Stomach (tissue), 9 donors: Measurements from ENCODE around the gene DYSF. TPM values are rescaled to one million over a fixed set of nuclear protein-coding genes. Genes with fewer than 3 reads are reported as not detected.
A peak's percentile ranks its signal among the peaks of the same experiment; 100 is the strongest.

Source experiments
- DNase-seq, 2 donors: peaks; one replicate each; pipeline versions ENCODE4 v3.0.0 to v3.0.0-alpha.2; 2013 to 2019
- H3K27ac ChIP-seq, 5 donors: fragments of 200-600 bp in 4 of 5; sonication (generic) in 4 of 5; one replicate each; pipeline ENCODE4 v1.5.1; 2013 to 2019; ENCODE audit warnings: mild to moderate bottlenecking in 1 of 5, moderate library complexity in 1 of 5
- H3K27me3 ChIP-seq, 3 donors: fragments of 200-600 bp; sonication (generic); one replicate each; pipeline ENCODE4 v1.5.1; 2017 to 2019; ENCODE audit warnings: mixed run types in 1 of 3
- H3K36me3 ChIP-seq, 4 donors: fragments of 200-600 bp; sonication (generic); 1 replicate in 3 of 4; 2 replicates in 1 of 4; pipeline ENCODE4 v1.5.1; 2016 to 2019
- H3K4me1 ChIP-seq, 4 donors: fragments of 200-600 bp; sonication (generic); one replicate each; pipeline ENCODE4 v1.5.1; 2016 to 2019
- H3K4me3 ChIP-seq, 4 donors: fragments of 200-600 bp; sonication (generic) in 3 of 4; one replicate each; pipeline ENCODE4 v1.5.1; 2016 to 2019; ENCODE audit warnings: mild to moderate bottlenecking in 1 of 4
- H3K9me3 ChIP-seq, 4 donors: fragments of 200-600 bp; sonication (generic); one replicate each; pipeline ENCODE4 v1.5.1; 2016 to 2019
- EP300 ChIP-seq: sonication (generic); formaldehyde crosslinking; IDR thresholded peaks from one replicate; pipeline ENCODE4 v1.6.1; 2017; ENCODE audit warnings: antibody characterized with exemption
- POLR2A ChIP-seq, 4 donors: fragments of 450-650 bp; IDR thresholded peaks; one replicate each; pipeline ENCODE4 v1.6.1; 2016; ENCODE audit warnings: antibody characterized with exemption in 4 of 4, control low read depth in 2 of 4, mild to moderate bottlenecking in 1 of 4, moderate library complexity in 1 of 4
- POLR2AphosphoS5 ChIP-seq, 3 donors: sonication (generic); formaldehyde crosslinking; IDR thresholded peaks; one replicate each; pipeline ENCODE4 v1.6.1; 2016; ENCODE audit warnings: antibody characterized with exemption in 3 of 3
- WGBS, 5 donors: extraction: QIAGEN DNeasy Blood & Tissue Kit in 3 of 5; methylation state at CpG; one replicate each; pipeline versions ENCODE4 v1.1.5 to v1.1.7; 2013 to 2018; 5-methylcytosine and 5-hydroxymethylcytosine counted together
- intact Hi-C: fragments of 100-400 bp; cut with DNase I; formaldehyde crosslinking; loops from one replicate; pipeline ENCODE4 v1.15.1; 2023; ENCODE audit warnings: low total_unique reads
- polyA plus RNA-seq, 3 donors: library from polyadenylated mRNA; stranded (reverse); fragments of 200-250 nt; gene quantifications; one replicate each; pipeline ENCODE4 v1.2.3, GENCODE V29; 2013
- total RNA-seq, 5 donors: library from RNA; depleted of rRNA; stranded (reverse); fragments of >200 nt; gene quantifications; one replicate each; pipeline versions ENCODE4 v1.1.0 to v1.2.3, GENCODE V29; 2014 to 2016
- TF ChIP-seq, protein P1 (sequence below), 7 experiments: fragments of 450-650 bp in 4 of 7; fragments of 200-600 bp in 3 of 7; sonication (generic) in 3 of 7; IDR thresholded peaks; one replicate each; pipeline ENCODE4 v1.5.1; 2016 to 2019; ENCODE audit warnings: antibody characterized with exemption in 7 of 7, control low read depth in 2 of 7, mild to moderate bottlenecking in 1 of 7
- donor health status: healthy with polysubstance abuse.
- donor health status: Bipolar disorder and iron deficiency.
- donor health status: healthy.

DYSF gene
- total and polyA plus RNA-seq, 8 donors: 2.1 to 13.4 (median 6.1) TPM

DNA sequence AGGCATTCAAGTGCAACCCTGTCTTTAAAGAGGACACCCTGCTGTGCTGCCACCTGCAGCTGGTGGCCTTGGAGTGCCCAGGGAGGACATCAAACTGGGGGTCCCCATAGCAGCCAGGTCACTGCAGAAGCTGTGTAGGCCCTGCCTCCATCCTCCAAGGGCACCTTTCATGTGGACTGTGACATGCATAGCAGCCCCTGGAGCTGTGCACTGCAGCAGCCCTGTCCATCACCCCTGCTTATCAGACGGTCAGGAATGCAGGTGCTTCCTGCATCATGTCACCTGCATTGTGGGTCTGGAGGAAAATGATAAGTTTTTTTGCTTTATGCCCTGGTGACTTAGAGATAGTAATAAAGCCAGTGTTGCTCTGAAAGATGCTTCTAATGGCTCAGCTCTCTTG is 155.7 kb downstream of the DYSF start:
- Histone ChIP-seq H3K9me3 (no peaks in the 10 kb centered on the region), H3K27me3 (no peaks in the 10 kb centered on the region), H3K4me3 (no peak overlapping the region), H3K36me3 (peaks cover 0 to 12% (median 0%) of the 10 kb centered on the region in 4 donors), H3K4me1 (peaks cover 0 to 2% (median 2%) of the 10 kb centered on the region in 4 donors), H3K27ac (no peak overlapping the region)
- TF ChIP-seq EP300 (no peak), POLR2A (IDR thresholded peaks at IDR 0.05) (no peak), POLR2AphosphoS5 (IDR thresholded peaks at IDR 0.05) (no peak)
- TF ChIP-seq, protein P1, sequence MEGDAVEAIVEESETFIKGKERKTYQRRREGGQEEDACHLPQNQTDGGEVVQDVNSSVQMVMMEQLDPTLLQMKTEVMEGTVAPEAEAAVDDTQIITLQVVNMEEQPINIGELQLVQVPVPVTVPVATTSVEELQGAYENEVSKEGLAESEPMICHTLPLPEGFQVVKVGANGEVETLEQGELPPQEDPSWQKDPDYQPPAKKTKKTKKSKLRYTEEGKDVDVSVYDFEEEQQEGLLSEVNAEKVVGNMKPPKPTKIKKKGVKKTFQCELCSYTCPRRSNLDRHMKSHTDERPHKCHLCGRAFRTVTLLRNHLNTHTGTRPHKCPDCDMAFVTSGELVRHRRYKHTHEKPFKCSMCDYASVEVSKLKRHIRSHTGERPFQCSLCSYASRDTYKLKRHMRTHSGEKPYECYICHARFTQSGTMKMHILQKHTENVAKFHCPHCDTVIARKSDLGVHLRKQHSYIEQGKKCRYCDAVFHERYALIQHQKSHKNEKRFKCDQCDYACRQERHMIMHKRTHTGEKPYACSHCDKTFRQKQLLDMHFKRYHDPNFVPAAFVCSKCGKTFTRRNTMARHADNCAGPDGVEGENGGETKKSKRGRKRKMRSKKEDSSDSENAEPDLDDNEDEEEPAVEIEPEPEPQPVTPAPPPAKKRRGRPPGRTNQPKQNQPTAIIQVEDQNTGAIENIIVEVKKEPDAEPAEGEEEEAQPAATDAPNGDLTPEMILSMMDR (IDR thresholded peaks at IDR 0.05): no peak
- WGBS, 5 donors: 5 to 38% (median 18%) methylated on average over 1 of the region's 1 CpG
- no peak for DNase-seq
- intact Hi-C loops: no loop called here

DNA sequence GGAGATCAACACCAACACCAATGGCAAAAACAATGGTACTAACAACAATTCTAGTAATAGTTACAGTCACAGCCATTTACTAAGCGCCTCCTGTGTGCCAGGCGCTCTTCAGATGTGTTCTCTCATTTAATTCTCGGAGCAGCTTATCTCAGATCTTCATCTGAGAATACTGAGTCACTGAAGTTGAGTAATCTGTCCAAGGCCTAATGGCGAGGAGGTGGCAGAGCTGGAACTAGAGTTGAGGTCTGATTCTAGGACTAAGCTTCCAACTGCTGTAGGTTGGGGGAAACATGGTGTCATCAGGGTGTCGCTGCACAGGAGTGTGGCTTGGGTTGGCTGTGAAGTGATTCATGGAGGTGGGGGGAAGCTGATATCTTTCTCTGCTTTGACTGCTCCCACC is 156.1 kb downstream of the DYSF start:
- Histone ChIP-seq H3K4me1 (peaks cover 0 to 6% (median 3%) of the 10 kb centered on the region in 4 donors), H3K36me3 (peaks cover 0 to 12% (median 0%) of the 10 kb centered on the region in 4 donors), H3K27me3 (no peaks in the 10 kb centered on the region), H3K9me3 (no peaks in the 10 kb centered on the region), H3K27ac (no peak overlapping the region), H3K4me3 (no peak overlapping the region)
- no peak for DNase-seq
- 79 to 89% (median 82%) methylated on average over 5 of the region's 5 CpGs for WGBS, 5 donors
- intact Hi-C loops: no loop called here
- TF ChIP-seq POLR2AphosphoS5 (IDR thresholded peaks at IDR 0.05) (no peak), POLR2A (IDR thresholded peaks at IDR 0.05) (no peak), EP300 (no peak)
- TF ChIP-seq, protein P1 (IDR thresholded peaks at IDR 0.05): no peak

DNA sequence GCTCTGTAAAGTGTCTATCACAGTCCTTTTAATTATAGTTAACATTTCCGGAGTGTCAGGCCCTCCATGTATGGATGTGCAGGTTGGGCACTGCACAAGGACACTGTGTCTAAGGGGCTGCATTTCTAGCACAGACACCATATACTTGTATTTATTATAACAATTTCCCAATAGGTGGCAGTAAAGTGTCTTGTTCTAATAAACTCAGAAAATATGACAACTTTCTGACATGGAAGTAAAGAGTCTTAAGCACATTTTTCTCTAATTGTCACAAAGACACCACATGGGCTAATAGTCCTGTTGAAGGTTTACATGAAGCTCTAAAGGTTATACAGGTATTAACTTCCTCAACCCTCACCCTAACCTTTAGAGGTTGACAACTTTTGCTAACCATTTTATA is 156.6 kb downstream of the DYSF start:
- TF ChIP-seq, protein P1 (IDR thresholded peaks at IDR 0.05): peak in 1 of 7 experiments; percentile 5
- no peak for TF ChIP-seq POLR2AphosphoS5 (IDR thresholded peaks at IDR 0.05)
- no peak overlapping the region for H3K27ac ChIP-seq
- no peak for DNase-seq
- H3K36me3 ChIP-seq: peaks cover 0 to 12% (median 0%) of the 10 kb centered on the region in 4 donors
- peaks cover 0 to 11% (median 5%) of the 10 kb centered on the region in 4 donors for H3K4me1 ChIP-seq
- intact Hi-C loops: no loop called here
- 60 to 89% (median 84%) methylated on average over 1 of the region's 1 CpG for WGBS, 5 donors
- H3K4me3 ChIP-seq: no peak overlapping the region
- H3K27me3 ChIP-seq: no peaks in the 10 kb centered on the region
- H3K9me3 ChIP-seq: no peaks in the 10 kb centered on the region

DNA sequence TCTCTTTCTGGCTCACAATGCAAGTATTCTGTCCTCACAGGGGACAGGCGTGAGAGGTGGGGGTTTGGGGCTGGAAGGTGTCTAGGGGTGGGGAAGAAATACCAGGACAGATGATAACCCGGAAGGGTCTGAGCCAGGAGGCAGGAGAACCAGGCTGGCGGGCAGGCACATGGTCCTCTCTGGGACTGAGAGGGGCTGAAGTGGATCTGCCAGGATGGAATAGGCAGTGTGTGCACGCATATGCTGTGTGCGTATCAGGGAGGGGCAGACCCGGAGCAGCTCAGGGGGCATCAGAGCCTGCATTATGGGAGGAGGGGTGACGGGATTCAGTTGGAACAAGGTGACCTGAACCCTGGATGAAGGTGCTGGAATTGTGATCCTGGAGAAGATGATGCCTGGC is 157.3 kb downstream of the DYSF start:
- no peaks in the 10 kb centered on the region for H3K9me3 ChIP-seq
- no peak overlapping the region for H3K4me3 ChIP-seq
- no peak overlapping the region for H3K27ac ChIP-seq
- DNase-seq: peak in 1 of 2 donors; percentile 14
- no peaks in the 10 kb centered on the region for H3K27me3 ChIP-seq
- WGBS, 5 donors: 82 to 87% (median 83%) methylated on average over 7 of the region's 7 CpGs
- TF ChIP-seq, protein P1 (IDR thresholded peaks at IDR 0.05): no peak
- TF ChIP-seq POLR2A (IDR thresholded peaks at IDR 0.05) (no peak), EP300 (no peak), POLR2AphosphoS5 (IDR thresholded peaks at IDR 0.05) (no peak)
- peaks cover 0 to 12% (median 0%) of the 10 kb centered on the region in 4 donors for H3K36me3 ChIP-seq
- intact Hi-C loops: no loop called here
- peaks cover 4 to 18% (median 12%) of the 10 kb centered on the region in 4 donors for H3K4me1 ChIP-seq
